Testis (tissue), 3 donors: ENCODE measurements around the gene SAMD4B. TPM values are rescaled to one million over a fixed set of nuclear protein-coding genes. Genes with fewer than 3 reads are reported as not detected.

Experiments
- DNase-seq: peaks from one replicate; pipeline ENCODE4 v3.0.0-alpha.2; 2019
- H3K27ac ChIP-seq, 2 donors: fragments of 200-600 bp; sonication (generic); one replicate each; pipeline ENCODE4 v1.5.1; 2019
- H3K27me3 ChIP-seq: fragments of 200-600 bp; sonication (generic); one replicate; pipeline ENCODE4 v1.5.1; 2019
- H3K36me3 ChIP-seq: fragments of 200-600 bp; sonication (generic); one replicate; pipeline ENCODE4 v1.5.1; 2017; ENCODE audit warnings: low read depth; ENCODE audit errors: missing control alignments
- H3K4me1 ChIP-seq: fragments of 200-600 bp; sonication (generic); one replicate; pipeline ENCODE4 v1.5.1; 2019
- H3K4me3 ChIP-seq, 2 donors: fragments of 200-600 bp; sonication (generic); one replicate each; pipeline ENCODE4 v1.5.1; 2017 to 2019
- H3K9me3 ChIP-seq: fragments of 200-600 bp; sonication (generic); one replicate; pipeline ENCODE4 v1.5.1; 2017
- CTCF ChIP-seq, 3 experiments: fragments of 450-650 bp in 2 of 3; fragments of 200-600 bp in 1 of 3; sonication (generic) in 1 of 3; IDR thresholded peaks; one replicate each; pipeline ENCODE4 v1.5.1; 2016 to 2019; ENCODE audit warnings: antibody characterized with exemption in 3 of 3, mild to moderate bottlenecking in 2 of 3, moderate library complexity in 1 of 3
- POLR2A ChIP-seq: fragments of 450-650 bp; IDR thresholded peaks from one replicate; pipeline ENCODE4 v1.6.1; 2017; ENCODE audit warnings: antibody characterized with exemption, mild to moderate bottlenecking, moderate library complexity
- WGBS, 2 donors: methylation state at CpG; one replicate each; pipeline ENCODE4 v1.1.5; 2018; 5-methylcytosine and 5-hydroxymethylcytosine counted together
- intact Hi-C: fragments of 100-400 bp; cut with DNase I; formaldehyde crosslinking; loops from one replicate; pipeline ENCODE4 v1.15.1; 2023; ENCODE audit warnings: low total_unique reads
- polyA plus RNA-seq: library from polyadenylated mRNA; stranded (reverse); fragments of 350-450 nt; fragmentation: Illumina TruSeq; extraction: RNeasy Lipid Tissue Mini Kit (QIAGEN cat#74804); gene quantifications from one replicate; pipeline ENCODE4 v1.2.3, GENCODE V29; 2014; ENCODE audit warnings: low read depth, low replicate concordance; ENCODE audit not compliant: insufficient read depth
- total RNA-seq, 2 donors: library from RNA; depleted of rRNA; stranded (reverse); fragments of >200 nt; gene quantifications; one replicate each; pipeline ENCODE4 v1.2.3, GENCODE V29; 2016

Gene SAMD4B
- total and polyA plus RNA-seq, 3 donors from 2014 or later: 159 to 276 (median 228) TPM

- intact Hi-C loops: no loop called here
- WGBS, 2 donors: 93 to 97% methylated on average over 5 of the region's 5 CpGs
- H3K27ac ChIP-seq: no peak overlapping the region
- H3K9me3 ChIP-seq: no peaks in the 10 kb centered on the region
- peaks cover 8% of the 10 kb centered on the region for H3K4me1 ChIP-seq
- DNase-seq: no peak
- no peak for TF ChIP-seq CTCF (IDR thresholded peaks at IDR 0.05)
- no peak for TF ChIP-seq POLR2A
- no peak overlapping the region for H3K4me3 ChIP-seq
- H3K27me3 ChIP-seq: no peaks in the 10 kb centered on the region
- no peaks in the 10 kb centered on the region for H3K36me3 ChIP-seq
Measured at GRCh38 chr19:39370735-39371134, 28.5 kb downstream of the SAMD4B start.

DNA sequence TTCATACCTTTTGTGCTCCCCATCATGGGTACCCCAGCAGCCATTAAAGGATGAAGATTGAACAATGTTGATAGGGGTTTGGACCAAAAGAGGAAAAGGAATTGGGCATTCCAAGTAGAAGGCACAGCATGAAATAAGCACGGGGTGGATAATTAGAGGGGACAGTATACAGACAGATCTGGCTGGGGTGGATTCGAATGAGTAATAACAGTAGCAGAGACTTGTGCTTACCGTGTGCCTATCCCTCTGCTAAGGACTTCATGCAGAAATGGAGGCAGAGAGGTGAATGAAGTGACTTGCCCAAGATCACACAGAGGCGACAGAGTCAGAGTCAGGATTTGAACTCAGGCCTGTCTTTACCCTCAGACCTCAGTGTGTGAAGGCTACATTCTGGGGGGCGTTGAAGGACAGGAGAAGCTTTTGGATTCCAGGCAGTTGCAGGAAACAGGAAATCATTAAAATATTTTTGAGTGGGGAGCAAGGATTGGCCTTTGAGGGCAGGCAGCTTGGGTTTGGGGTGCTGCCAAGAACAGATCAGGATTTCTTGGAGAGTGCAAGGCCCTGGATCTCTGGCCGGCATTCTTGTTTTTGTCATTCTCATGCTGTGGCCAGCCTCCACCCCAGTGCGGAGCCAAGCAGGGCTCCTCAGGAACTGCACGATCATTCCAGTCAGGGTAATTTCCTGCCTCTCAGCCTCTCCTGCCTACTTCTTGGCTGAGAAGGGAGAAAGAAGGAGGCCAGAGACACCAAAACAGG, 30.0 kb downstream of the SAMD4B start:
- no peak for TF ChIP-seq POLR2A
- TF ChIP-seq CTCF (IDR thresholded peaks at IDR 0.05): no peak
- Histone ChIP-seq H3K27ac (peak overlapping the region; percentile 70 to 82), H3K27me3 (no peaks in the 10 kb centered on the region), H3K36me3 (no peaks in the 10 kb centered on the region), H3K4me3 (no peak overlapping the region), H3K4me1 (peaks cover 8% of the 10 kb centered on the region), H3K9me3 (no peaks in the 10 kb centered on the region)
- intact Hi-C loops: no loop called here
- 43 to 45% methylated on average over 8 of the region's 8 CpGs for WGBS, 2 donors
- peak; percentile 86 for DNase-seq

DNA sequence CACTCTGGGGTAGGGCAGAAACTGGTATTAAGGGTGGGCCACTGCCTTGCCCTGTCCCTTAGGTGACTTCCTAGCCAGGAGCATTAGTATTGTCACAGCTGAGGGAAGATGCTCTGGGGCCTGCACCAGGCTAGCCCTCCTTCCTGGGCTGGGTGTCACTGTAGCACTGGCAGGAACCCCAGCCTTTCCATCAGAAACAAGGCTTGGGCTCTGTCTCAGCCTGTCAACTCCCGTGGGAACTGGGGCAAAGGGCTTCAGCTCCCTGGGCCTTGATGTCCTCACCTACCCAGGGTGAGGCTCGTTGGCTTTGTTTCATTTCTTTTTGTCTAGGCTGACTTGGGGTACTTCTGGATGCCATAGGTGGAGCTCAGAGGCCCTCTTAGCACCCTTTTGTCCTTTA, 30.7 kb downstream of the SAMD4B start:
- H3K4me3 ChIP-seq: no peak overlapping the region
- DNase-seq: no peak
- H3K36me3 ChIP-seq: no peaks in the 10 kb centered on the region

DNA sequence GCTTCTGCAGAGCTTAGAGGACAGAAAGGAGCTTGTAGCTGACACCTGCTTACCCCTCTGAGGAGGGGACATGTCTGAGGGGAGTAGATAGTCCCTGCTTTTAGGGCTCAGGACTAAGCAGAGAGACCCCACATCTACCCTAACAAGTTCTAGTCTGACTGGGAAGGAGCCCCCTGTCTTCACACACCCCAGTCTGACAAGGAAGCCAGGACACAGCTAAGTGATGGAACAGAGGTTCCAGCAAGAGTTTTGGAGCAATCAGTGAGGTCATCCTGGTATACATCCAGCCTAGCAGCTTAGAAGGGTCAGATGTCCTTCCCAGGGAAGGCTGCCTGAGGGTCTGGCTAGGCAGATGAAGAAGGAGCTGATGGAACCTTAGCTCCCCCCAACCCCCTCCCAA, 33.7 kb downstream of the SAMD4B start:
- intact Hi-C loops: no loop called here
- no peaks in the 10 kb centered on the region for H3K9me3 ChIP-seq
- H3K27me3 ChIP-seq: no peaks in the 10 kb centered on the region
- no peak overlapping the region for H3K27ac ChIP-seq
- no peak for DNase-seq
- peaks cover 8% of the 10 kb centered on the region for H3K4me1 ChIP-seq
- TF ChIP-seq CTCF (IDR thresholded peaks at IDR 0.05): no peak
- TF ChIP-seq POLR2A: no peak
- H3K4me3 ChIP-seq: no peak overlapping the region
- peaks cover 9% of the 10 kb centered on the region for H3K36me3 ChIP-seq

More for the DNA sequence above, 30.7 kb downstream of the SAMD4B start:
- Histone ChIP-seq H3K27me3 (no peaks in the 10 kb centered on the region), H3K4me1 (peaks cover 8% of the 10 kb centered on the region), H3K9me3 (no peaks in the 10 kb centered on the region), H3K27ac (peak overlapping the region; percentile 70 to 82)
- no peak for TF ChIP-seq CTCF (IDR thresholded peaks at IDR 0.05)
- TF ChIP-seq POLR2A: no peak
- intact Hi-C loops: no loop called here
- 68 to 69% methylated on average over 2 of the region's 2 CpGs for WGBS, 2 donors
